ENCODE data around the gene FAAP100. TPM values are rescaled to one million over a fixed set of nuclear protein-coding genes. Genes with fewer than 3 reads are reported as not detected.
A peak's percentile ranks its signal among the peaks of the same experiment; 100 is the strongest.

Gene FAAP100
- total RNA-seq, 1 donor from 2014 or later: 21.6 TPM

DNA sequence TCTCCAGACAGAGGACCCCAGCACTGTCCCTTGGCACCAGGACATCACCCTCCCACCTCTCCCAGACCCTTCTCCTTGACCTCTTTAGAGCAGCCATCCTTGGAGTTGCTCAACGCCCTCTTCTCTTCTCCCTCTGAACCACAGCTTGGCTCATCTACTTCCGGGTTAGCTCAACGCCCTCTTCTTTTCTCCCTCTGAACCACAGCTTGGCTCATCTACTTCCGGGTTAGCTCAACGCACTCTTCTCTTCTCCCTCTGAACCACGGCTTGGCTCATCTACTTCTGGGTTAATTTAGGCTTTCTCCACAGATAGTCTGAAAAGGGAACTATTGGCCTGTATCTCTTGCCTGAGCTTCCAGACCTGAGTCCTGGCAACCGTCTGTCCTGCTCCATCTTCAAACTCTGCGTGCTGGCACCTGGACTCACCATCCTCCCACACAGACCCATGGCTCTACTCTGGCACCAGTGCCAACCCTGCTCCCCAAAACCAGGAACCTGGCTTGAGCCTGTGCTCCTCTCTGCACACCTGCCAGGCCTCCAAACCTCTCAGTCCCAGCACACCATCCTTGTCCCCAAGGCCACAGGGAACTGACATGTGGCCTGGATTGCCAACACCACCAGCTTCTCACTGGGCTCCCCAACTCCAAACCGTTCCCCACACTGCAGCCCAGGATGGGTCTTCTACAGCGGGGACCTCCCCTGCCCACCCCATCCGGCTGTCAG lies 25.3 kb upstream of the FAAP100 start:
- no peak for FAIRE-seq
- no peak for DNase-seq (ENCODE audit: low spot score in 2 of 2)

DNA sequence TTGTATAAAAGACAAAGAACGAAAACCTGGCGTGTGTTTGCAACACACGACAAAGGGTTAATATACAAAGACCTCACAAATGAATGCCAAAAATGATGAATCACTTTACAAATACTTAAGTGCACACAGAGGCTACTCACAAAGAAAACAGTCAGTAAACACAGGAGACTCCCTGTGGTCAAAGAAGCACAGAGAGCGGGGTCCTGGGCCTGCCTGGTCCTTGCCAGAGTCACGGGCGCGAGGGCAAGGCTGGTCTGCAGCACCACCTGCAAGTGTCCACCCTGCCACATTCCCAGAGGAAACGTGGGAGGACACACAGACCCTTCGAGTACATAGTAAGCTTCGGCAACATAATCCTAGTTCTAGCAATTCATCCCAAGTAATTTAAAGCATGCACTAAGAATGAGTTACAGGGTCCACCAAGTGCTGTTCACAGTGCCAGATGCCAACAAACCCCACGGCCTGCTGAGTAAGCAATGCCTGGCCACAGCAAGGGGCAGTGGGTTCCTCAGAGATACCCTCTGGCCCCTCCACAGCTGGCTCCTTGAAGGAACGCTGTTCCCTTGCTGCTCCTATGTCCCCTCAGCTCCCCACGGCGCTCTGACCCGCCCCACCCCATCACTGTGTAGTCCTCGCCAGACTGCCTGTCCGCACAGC lies 24.6 kb upstream of the FAAP100 start:
- FAIRE-seq: no peak
- DNase-seq (ENCODE audit: low spot score in 2 of 2): no peak

DNA sequence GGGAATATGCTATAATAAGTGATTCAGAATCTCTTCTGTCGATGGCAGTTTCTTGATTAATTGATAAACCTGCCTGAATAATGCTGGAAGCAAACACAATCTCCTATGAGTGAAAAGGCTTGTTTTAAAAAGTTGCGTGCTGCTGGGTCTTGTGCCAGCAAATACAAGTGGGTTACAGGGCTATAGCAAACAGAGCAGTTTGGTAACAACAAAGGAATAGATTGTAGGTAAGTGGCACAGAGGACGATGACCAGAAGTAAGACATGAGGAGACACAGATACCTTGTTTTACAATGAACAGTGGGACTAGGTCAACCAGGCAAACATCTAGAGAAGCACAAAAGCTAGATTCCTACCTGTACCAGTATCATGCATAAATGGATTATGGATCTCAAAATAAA lies 23.7 kb upstream of the FAAP100 start:
- DNase-seq (ENCODE audit: low spot score in 2 of 2) (no peak), FAIRE-seq (no peak)

DNA sequence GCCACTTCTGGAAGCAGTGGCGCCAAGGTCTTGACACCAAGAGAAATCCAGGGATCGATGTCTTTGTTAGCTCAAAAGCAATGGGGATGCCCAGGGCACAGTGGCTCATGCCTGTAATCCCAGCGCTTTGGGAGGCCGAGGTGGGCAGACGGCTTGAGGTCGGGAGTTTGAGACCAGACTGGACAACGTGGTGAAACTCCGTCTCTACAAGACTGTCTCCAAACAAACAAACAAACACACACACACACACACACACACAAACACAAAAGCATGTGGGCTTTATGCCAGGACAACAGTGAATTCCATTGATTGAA lies 22.4 kb upstream of the FAAP100 start:
- FAIRE-seq (no peak), DNase-seq (ENCODE audit: low spot score in 2 of 2) (no peak)

DNA sequence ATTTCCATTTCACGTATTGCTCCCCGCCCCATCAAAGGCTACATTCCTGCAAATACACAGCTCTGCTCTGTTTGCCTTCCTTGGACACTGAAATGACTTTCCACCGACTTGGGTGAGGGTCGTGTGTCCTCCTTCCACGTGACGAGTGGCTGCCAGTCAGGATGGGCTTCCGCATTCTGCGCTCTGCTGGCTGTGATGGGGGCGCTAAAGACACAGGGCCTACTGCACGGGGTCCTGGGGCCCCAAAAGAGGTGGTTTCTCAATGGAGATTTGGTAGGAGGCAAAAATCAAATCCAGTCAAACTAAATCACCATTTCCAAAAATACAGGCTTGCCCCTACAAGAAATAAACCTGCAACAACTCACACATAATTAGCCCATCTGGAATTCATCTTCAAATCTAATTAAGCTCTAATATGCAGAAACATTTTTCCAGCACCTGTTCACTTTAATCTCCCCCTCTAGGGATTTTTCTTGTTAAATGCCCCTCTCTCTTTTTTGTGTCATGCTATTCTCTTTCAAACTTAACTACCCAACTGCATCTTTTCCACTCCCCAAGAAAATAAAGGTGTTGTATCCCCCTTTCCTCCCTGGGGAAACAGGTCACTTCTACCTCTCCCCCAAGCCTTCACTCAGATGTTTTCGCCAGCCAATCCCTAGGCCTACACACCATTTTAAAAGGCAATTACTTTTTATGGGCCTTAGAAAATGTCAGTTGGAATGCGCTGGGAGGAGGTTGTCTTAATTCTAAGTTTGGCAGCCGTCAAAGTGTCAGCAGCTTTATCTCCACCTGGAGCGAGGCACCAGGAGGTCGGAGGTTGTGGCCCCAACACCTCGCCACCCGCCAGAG lies 21.9 kb upstream of the FAAP100 start:
- DNase-seq (ENCODE audit: low spot score in 2 of 2): no peak
- FAIRE-seq: no peak

DNA sequence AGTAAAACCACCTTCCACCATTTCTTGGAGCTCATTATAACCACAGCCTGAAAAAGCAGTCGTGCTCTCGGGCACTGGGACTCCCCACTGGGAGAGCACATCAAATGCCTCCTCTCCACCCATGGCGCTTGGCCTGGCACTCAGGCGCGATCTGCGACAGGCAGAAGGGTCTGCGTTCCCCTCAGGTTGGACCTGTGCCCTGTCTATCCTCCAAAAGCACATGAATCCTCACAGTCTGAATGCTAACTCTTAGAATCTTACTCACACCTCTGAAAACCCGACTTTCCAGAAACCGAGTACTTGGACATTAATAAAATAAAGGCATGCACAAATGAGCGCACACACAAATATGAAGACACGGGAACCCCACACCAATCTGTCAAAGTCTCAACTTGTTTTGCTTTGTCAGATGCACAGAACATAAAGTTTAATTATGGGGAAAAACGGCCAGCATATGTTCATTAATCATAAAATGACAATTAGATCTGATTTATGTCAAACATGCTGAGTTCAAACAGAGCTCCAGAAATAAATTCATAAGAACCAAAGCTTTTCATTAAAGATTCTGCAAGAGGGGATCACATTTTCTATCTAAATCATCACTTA lies 20.5 kb upstream of the FAAP100 start:
- DNase-seq (ENCODE audit: low spot score in 2 of 2): no peak
- FAIRE-seq: no peak

DNA sequence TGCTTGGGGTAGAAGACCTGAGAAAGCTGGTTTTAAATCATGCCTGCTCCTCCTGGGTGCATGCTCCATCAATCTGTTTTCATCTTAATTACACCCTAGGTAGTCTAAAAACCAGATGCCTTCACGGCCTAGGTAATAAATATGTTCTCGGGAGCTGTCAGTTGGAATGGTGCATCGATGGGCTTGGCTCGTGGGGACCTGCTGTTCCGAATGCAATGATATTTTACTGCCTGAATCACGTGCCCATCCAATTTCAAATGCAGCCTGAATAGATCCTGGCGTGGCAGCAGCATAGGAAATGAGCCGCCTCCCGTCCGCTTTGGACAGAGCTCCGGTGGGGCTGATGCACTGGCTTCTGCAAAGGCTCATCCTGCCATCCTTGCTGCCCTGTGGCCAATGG lies 18.8 kb upstream of the FAAP100 start:
- FAIRE-seq: no peak

DNA sequence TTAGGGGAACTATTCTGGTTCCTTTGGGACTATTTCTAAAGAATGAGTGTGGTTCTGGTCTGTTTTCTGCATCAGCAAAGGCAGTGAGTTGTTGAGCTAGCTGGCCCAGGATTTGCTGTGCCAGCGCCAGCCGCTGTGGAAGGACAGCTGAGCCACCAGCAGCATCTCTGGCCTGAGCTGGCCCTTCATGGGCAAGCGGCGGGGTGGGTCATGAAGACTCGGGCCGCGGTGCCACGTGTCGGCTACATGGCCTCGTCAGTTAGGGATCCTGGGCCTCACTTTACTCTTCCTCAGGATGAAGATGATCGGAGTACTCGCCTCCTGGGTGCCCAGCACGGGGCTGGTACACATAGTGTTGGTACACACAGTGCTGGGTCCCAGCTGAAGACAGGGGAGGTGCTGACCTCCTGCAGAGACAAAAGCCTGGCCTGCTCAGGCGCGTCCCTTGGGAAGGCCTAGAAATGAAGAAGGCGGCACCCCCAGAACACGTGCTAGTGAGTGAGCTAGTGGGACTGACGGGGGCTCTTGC lies 17.9 kb upstream of the FAAP100 start:
- FAIRE-seq (no peak), DNase-seq (ENCODE audit: low spot score in 2 of 2) (no peak)

More for the DNA sequence above, 18.8 kb upstream of the FAAP100 start:
- no peak for DNase-seq (ENCODE audit: low spot score in 2 of 2)

DNA sequence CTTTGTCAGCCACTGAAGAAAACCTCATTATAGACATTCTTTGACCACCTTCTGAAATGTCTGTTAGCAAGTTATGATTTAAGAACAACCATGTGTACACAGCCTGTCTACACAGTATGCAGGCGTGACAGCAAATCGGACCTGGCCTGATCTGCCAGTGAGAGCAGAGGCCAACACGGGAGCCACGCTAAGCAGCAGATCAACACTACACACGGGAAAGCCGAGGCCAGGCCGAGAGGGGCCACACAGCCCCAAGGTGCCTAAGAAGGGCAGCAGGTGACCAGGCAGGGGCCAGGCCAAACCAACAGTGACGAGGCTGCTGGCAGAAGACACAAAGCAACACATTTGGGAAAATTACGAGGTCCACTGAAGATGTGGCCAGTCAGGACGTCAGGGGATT lies 16.3 kb upstream of the FAAP100 start:
- DNase-seq (ENCODE audit: low spot score in 2 of 2): no peak
- FAIRE-seq: no peak

DNA sequence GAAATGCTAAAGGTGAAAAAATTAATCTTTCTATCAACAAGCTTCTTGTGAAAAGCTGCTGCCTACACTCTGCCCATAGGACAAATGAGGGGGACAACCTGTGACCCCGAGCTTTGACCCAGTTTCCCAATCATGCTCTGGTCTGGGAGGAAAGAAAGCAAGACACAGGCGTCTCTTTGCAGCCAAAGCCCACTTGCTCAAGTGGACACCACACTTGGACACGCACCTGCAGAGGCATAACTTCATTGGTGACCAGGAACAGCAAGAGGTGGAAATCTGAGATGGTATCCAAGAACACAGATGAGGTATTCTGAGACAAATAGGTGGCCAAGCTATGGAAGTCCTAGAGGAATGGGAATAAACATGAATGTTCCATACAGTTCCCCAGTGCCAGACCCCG lies 15.0 kb upstream of the FAAP100 start:
- DNase-seq (ENCODE audit: low spot score in 2 of 2): no peak
- no peak for FAIRE-seq

DNA sequence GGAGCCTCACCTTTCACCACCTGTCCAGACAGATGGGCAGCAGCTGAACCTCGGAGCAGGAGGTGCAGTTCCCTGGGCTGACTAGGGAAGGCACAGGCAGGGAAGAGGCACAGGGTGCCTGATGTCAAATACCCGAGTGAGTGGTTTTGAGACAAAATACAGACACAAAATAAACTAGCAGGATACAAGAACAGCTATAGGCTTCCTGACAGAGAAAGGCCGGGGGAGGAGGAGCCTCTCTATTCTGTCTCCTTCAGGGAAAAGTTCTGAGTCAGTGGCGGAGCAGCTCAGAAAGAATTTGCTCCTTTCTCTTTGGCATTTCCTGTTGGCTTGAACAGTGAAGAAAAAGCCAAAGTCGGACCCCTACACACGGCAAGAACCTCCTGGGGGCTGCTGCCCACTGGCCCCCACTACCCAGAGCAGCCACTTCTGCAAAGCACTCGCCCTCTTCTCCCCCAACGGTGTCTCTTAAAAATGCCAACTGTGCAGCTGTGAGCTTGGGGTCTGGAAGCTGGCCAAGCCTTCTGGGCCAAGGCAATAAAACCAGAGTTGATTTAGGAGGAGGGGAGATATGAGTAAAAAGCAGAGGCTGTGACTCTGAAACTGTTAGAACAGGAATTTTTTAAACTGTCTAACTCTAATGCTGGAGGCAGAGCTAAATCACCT lies 14.4 kb upstream of the FAAP100 start:
- DNase-seq (ENCODE audit: low spot score in 2 of 2) (peak in 1 of 2 donors; percentile 52), FAIRE-seq (no peak)

DNA sequence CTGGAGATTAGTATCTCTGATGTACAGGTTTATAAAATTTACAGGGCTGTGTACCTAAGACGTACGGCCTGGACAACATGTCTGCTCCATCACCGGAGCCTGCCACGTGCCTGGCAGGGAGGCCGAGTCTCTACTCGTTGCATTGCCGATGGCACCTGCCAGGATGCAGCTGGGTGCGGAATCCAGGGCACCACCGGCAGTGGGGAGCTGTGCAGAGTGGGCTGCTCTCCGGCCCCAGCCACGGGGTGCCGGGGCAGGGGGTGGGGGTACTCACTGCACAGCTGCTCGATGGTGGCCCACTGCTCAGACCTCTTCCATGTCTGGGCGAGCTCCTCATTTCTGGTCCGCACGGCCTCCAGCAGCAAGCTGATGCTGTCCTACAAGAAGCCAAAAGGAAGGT lies 13.1 kb upstream of the FAAP100 start:
- no peak for FAIRE-seq
- DNase-seq (ENCODE audit: low spot score in 2 of 2): no peak

DNA sequence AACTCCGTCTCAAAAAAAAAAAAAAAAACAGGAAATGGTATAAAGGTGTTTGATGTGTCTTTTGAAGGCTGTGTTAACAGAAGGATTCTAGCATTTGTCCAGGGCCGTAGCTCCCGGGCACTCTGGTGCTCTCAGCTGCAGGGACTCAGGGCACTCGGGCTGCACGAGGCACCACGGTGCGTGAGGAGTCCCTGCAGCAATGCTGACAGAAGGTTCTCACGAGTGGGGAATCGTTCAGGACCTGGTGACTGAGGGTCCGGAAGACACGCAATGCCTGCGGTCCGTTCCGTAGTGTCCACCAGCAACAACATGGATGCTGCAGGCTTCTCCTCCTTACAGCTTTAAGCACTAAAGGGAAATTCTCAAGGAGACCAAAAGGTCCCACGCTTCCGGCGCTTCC lies 12.6 kb upstream of the FAAP100 start:
- no peak for FAIRE-seq
- DNase-seq (ENCODE audit: low spot score in 2 of 2): no peak

DNA sequence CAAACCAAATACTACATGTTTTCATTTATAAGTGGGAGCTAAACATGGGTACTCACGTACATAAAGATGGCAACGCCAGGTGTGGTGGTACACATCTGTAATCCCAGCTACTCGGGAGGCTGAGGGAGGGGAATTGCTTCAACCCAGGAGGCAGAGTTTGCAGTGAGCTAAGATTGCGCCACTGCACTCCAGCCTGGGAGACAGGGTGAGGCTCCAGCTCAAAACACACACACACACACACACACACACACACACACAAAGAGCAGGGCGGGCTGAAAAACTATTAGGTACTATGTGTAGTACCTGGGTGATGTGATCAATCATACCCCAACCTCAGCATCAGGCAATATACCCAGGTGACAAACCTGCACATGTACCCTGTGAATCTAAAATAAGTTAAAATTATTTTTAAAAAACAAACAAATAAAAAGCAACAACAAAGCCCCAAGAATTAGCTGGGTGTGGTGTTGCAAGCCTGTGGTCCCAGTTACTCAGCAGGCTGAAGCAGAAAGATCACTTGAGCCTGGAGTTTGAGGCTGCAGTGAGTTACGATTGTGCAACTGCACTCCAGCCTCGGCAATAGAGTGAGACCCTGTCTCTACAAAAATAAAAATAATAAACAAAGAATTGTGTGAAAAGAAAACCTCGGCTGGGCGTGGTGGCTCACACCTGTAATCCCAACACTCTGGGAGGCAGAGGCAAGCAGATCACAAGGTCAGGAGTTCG lies 11.9 kb upstream of the FAAP100 start:
- FAIRE-seq (no peak), DNase-seq (ENCODE audit: low spot score in 2 of 2) (no peak)

DNA sequence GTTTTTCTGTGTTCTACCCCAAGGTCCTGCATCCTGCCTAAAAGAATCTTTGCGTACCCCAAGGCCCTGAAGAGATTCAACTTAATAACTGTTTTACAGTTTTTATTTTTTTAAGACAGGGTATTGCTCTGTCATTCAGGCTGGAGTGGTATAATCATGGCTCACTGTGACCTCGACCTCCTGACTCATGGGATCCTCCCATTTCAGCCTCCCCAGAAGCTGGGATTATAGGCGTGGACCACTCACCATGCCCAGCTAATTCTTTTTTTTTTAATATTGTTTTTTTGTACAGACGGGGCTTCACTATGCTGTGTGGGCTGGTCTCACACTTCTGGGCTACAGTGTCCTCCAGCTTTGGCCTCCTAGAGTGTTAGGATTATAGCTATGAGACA lies 9.3 kb upstream of the FAAP100 start:
- FAIRE-seq (no peak), DNase-seq (ENCODE audit: low spot score in 2 of 2) (no peak)

DNA sequence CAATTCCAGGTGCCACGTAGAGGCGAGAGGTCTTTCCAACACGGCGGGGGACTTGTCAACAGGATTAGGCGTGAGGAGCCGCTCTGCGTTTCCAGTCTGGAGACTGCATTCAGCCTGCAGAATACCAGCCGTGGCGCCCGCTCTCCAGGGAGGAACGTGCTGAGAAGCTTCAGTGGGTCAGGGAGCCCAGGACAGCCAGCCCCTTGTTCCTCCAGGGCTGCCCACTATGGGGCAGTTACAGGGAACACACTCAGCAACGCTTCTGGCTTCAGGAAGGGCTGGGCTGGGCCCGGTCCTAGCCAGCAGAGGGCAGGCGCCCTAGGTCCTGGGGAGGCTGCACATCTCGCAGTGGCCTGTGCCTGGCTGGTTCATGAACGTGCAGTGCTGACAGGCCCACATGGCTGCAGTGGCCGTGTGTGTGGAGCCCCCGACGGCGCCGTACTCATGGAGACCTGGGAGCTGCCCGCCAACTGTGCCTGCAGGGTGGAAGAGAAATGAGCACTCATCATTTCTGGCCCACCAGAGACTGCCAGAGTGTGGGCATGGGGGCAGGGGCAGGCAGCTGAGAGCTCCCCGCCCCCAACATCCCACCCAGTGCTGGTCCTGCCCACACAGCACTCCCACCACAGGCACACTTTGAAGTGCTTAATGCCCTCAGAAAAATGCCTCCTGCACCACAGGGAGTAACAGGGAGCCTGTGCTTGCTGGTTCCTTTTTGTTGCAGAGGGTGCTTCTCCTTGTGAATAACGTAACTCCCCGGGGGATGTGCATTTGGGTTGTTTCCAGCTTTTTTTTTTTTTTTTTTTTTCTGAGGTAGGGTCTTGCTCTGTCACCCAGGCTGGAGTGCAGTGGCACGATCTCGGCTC lies 7.0 kb upstream of the FAAP100 start:
- no peak for DNase-seq (ENCODE audit: low spot score in 2 of 2)
- FAIRE-seq: no peak

DNA sequence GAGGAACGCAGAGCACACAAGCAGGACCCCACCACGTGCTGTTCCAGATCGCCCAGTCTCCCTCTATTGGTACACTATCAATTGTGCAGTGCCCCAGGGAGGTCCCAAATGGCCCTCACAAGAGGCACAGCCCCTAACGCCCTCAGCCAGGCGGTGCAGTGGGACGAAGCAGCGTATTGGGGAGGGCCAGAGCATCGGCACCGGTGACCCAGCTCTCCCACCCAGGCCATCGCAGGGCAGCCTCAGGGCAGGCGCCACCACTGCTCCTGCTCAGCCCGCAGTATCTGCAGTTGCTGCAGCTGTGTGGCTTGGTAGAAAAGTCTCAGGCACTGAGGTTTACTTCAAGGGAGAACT lies 5.9 kb upstream of the FAAP100 start:
- DNase-seq (ENCODE audit: low spot score in 2 of 2): no peak
- FAIRE-seq: no peak

DNA sequence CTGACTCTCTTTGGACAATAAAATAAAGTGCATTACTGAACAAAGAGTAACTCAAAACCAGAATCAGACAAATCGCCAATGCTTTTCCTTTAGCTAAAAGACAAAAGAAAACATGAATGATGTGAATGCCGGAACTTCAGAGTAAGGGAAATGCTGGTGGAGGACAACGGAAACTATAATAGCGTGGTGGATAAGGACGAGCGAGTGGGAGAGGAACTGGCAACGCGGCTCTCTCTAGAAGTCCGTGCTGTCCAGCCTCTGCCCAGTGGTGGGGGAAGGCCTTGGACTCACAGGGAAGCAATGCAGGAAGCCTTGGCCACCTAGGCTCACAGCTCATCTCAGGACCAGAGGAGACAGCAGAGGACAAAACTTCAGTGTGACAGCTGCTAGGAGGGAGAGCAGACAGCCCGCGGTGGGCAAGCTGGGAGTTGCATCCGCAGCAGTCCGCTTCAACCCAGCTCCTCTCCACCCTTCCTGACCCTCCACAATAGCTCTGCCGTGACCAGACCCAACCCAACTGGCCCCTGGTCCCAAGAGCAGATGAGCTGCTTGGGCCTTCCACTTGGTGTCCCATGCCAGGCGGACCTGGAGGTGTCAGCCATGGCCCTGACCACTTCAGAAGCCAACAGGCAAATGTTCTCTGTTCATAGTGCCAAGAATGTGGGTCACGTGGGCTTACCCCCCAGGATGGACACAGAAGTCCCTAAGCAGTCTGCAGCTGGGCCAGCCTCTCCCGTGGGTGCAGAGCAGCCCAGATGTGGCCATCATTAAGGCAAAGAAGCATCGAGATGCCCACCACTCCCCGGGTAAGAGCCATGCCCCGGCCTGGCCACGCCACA lies 5.3 kb upstream of the FAAP100 start:
- FAIRE-seq: no peak

More for the DNA sequence above, 5.3 kb upstream of the FAAP100 start:
- DNase-seq (ENCODE audit: low spot score in 2 of 2): no peak

All from frontal cortex (tissue), 4 donors.